IMR-90 (cell line): ENCODE measurements around the gene RPL6. TPM values are rescaled to one million over a fixed set of nuclear protein-coding genes. Genes with fewer than 3 reads are reported as not detected.

Source experiments
- ATAC-seq: fragments of 200-7000 bp; cut with Tn5 transposase; 2 replicates; pipeline ENCODE4 v1.9.1; 2020; ENCODE audit warnings: low read depth, mild to moderate bottlenecking, moderate library complexity
- BruUV-seq: library from RNA; stranded (reverse); fragments of 400-500 nt; replicated peaks from 2 replicates; lab custom pipeline; 2021; lab: Mats Ljungman, UMichigan
- CTCF ChIA-PET: fragments of 300-600 bp; formaldehyde crosslinking; extraction: SDS; loops from one replicate; lab custom pipeline; 2021; ENCODE audit warnings: antibody characterized with exemption; lab: Yijun Ruan, JAX
- POLR2A ChIA-PET: fragments of 300-600 bp; sonication (Branson Sonifier 250); formaldehyde crosslinking; loops from one replicate; lab custom pipeline; 2022; ENCODE audit warnings: antibody characterized with exemption; ENCODE audit not compliant: unreplicated experiment; lab: Charles Lee
- DNase-seq: peaks from one replicate; pipeline ENCODE4 v3.0.0; 2013
- H2AFZ ChIP-seq: replicated peaks from 2 replicates; pipeline ENCODE3; 2013; ENCODE audit warnings: low read length, mild to moderate bottlenecking; ENCODE audit not compliant: poor library complexity
- H2AK5ac ChIP-seq: 2 replicates; pipeline ENCODE4 v1.6.1; 2013; ENCODE audit warnings: low read depth, low read length, inconsistent platforms
- H2AK9ac ChIP-seq: replicated peaks from 2 replicates; pipeline ENCODE3; 2013; ENCODE audit warnings: mild to moderate bottlenecking, low read depth, low read length, moderate library complexity; ENCODE audit not compliant: poor library complexity
- H2BK120ac ChIP-seq: 2 replicates; pipeline ENCODE4 v1.6.1; 2013; ENCODE audit warnings: low read depth, low read length, inconsistent platforms
- H2BK15ac ChIP-seq: 3 replicates; pipeline ENCODE4 v1.6.1; 2013; ENCODE audit warnings: low read depth, low read length, inconsistent platforms
- H2BK20ac ChIP-seq: 2 replicates; pipeline ENCODE4 v1.6.1; 2013; ENCODE audit warnings: low read depth, mild to moderate bottlenecking, inconsistent platforms, low read length, moderate library complexity
- H2BK5ac ChIP-seq: 2 replicates; pipeline ENCODE4 v1.6.1; 2013; ENCODE audit warnings: mild to moderate bottlenecking, low read depth, low read length, inconsistent platforms; ENCODE audit not compliant: poor library complexity, severe bottlenecking
- H3K14ac ChIP-seq: replicated peaks from 2 replicates; pipeline ENCODE4 v1.6.1; 2013; ENCODE audit warnings: low read depth, low read length, inconsistent platforms
- H3K18ac ChIP-seq: 2 replicates; pipeline ENCODE4 v1.6.1; 2013; ENCODE audit warnings: low read depth, low read length, control low read depth
- H3K23ac ChIP-seq: 2 replicates; pipeline ENCODE4 v1.6.1; 2013; ENCODE audit warnings: low read depth, low read length, inconsistent platforms
- H3K27ac ChIP-seq: 2 replicates; pipeline ENCODE4 v1.5.1; 2013; ENCODE audit warnings: mild to moderate bottlenecking, control low read depth, low read length; ENCODE audit not compliant: insufficient read depth
- H3K27me3 ChIP-seq: 2 replicates; pipeline ENCODE4 v1.6.1; 2013; ENCODE audit warnings: low read length; ENCODE audit not compliant: control insufficient read depth, insufficient read depth
- H3K36me3 ChIP-seq: 2 replicates; pipeline ENCODE4 v1.6.1; 2013; ENCODE audit warnings: low read length, mixed read lengths; ENCODE audit not compliant: control insufficient read depth, insufficient read depth
- H3K4ac ChIP-seq: 2 replicates; pipeline ENCODE4 v1.6.1; 2013; ENCODE audit warnings: low read depth, low read length, inconsistent platforms
- H3K4me1 ChIP-seq: 2 replicates; pipeline ENCODE4 v1.6.1; 2013; ENCODE audit warnings: low read length, mixed read lengths; ENCODE audit not compliant: control insufficient read depth, insufficient read depth
- H3K4me2 ChIP-seq: 2 replicates; pipeline ENCODE4 v1.6.1; 2013; ENCODE audit warnings: low read depth, mild to moderate bottlenecking, control low read depth, low read length, moderate library complexity
- H3K4me3 ChIP-seq: 2 replicates; pipeline ENCODE4 v1.5.1; 2013; ENCODE audit warnings: low read depth, mild to moderate bottlenecking, control low read depth, low read length, moderate library complexity; ENCODE audit not compliant: insufficient read depth
- H3K56ac ChIP-seq: 2 replicates; pipeline ENCODE4 v1.6.1; 2013; ENCODE audit warnings: low read length, inconsistent platforms; ENCODE audit not compliant: insufficient read depth; ENCODE audit errors: extremely low read depth
- H3K79me1 ChIP-seq, 2 experiments: 2 replicates each; pipeline ENCODE4 v1.6.1; 2013; ENCODE audit warnings: low read length in 2 of 2, inconsistent platforms in 1 of 2, low read depth in 1 of 2
- H3K9ac ChIP-seq: 2 replicates; pipeline ENCODE4 v1.6.1; 2013; ENCODE audit warnings: low read depth, low read length, control low read depth
- H3K9me1 ChIP-seq: 2 replicates; pipeline ENCODE4 v1.6.1; 2013; ENCODE audit warnings: low read length, inconsistent platforms; ENCODE audit not compliant: insufficient read depth
- H3K9me3 ChIP-seq: 2 replicates; pipeline ENCODE4 v1.6.1; 2013; ENCODE audit warnings: low read length; ENCODE audit not compliant: control insufficient read depth, insufficient read depth
- H4K20me1 ChIP-seq: 2 replicates; pipeline ENCODE4 v1.6.1; 2013; ENCODE audit warnings: low read length, inconsistent platforms; ENCODE audit not compliant: insufficient read depth
- H4K5ac ChIP-seq: 2 replicates; pipeline ENCODE4 v1.6.1; 2013; ENCODE audit warnings: mild to moderate bottlenecking, low read depth, low read length, control low read depth
- H4K8ac ChIP-seq, 2 experiments: 2 replicates each; pipeline ENCODE4 v1.6.1; 2013; ENCODE audit warnings: low read depth in 2 of 2, low read length in 2 of 2, control low read depth in 1 of 2, inconsistent platforms in 1 of 2
- H4K91ac ChIP-seq: 2 replicates; pipeline ENCODE4 v1.6.1; 2013; ENCODE audit warnings: low read depth, low read length, inconsistent platforms; ENCODE audit not compliant: insufficient read depth
- CEBPB ChIP-seq: IDR thresholded peaks from 2 replicates; pipeline ENCODE4 v1.6.1; 2012; ENCODE audit warnings: low read depth, low read length, improper control_type of control experiment
- ELK1 ChIP-seq: fragments of 150-350 bp; IDR thresholded peaks from 2 replicates; pipeline ENCODE4 v1.6.1; 2016; ENCODE audit warnings: low read depth, mild to moderate bottlenecking, low read length, moderate library complexity, borderline replicate concordance
- MAZ ChIP-seq: IDR thresholded peaks from 2 replicates; pipeline ENCODE4 v1.6.1; 2012; ENCODE audit warnings: low read depth, mild to moderate bottlenecking, low read length, improper control_type of control experiment, moderate library complexity, borderline replicate concordance
- MXI1 ChIP-seq: IDR thresholded peaks from 2 replicates; pipeline ENCODE4 v1.6.1; 2012; ENCODE audit warnings: low read depth, mild to moderate bottlenecking, low read length, moderate library complexity, borderline replicate concordance
- RCOR1 ChIP-seq: IDR thresholded peaks from 2 replicates; pipeline ENCODE4 v1.6.1; 2012; ENCODE audit warnings: mild to moderate bottlenecking, low read length, improper control_type of control experiment; ENCODE audit not compliant: insufficient replicate concordance
- SMC3 ChIP-seq: fragments of 150-350 bp; IDR thresholded peaks from 2 replicates; pipeline ENCODE4 v1.6.1; 2016; ENCODE audit warnings: low read depth, mild to moderate bottlenecking, antibody characterized with exemption, low read length, moderate library complexity
- WGBS, 2 experiments: methylation state at CpG; one replicate each; pipeline versions ENCODE4 v1.1.5 to v1.1.7; 2013; ENCODE audit warnings: missing lambda C conversion rate in 2 of 2; ENCODE audit not compliant: insufficient read length in 1 of 2; ENCODE audit errors: extremely low coverage in 2 of 2; 5-methylcytosine and 5-hydroxymethylcytosine counted together
- dilution Hi-C: fragments of 300-500 bp; cut with HindIII; formaldehyde crosslinking; loops from one replicate; pipeline ENCODE4 v1.14.3; 2018; ENCODE audit warnings: low sequenced_read_pairs; ENCODE audit not compliant: unreplicated experiment
- in situ Hi-C: fragments of 300-500 bp; cut with MboI; formaldehyde crosslinking; loops from 3 replicates; pipeline ENCODE4 v1.14.3; 2019; ENCODE audit warnings: low sequenced_read_pairs, inconsistent platforms, mixed read lengths
- intact Hi-C: fragments of 100-400 bp; cut with micrococcal nuclease; formaldehyde crosslinking; loops from 2 replicates; pipeline ENCODE4 v1.10.0; 2022
- polyA plus RNA-seq, 3 experiments: library from polyadenylated mRNA; depleted of rRNA; stranded (reverse); fragments of >200 nt; gene quantifications; 2 replicates each; pipeline ENCODE4 v1.2.3, GENCODE V29; 2012; ENCODE audit warnings: low replicate concordance in 1 of 3
- total RNA-seq: library from RNA; depleted of rRNA; stranded (reverse); fragments of >200 nt; gene quantifications from 2 replicates; pipeline ENCODE4 v1.2.3, GENCODE V29; 2012

RPL6 gene
- total and polyA plus RNA-seq, 2 of the 4 experiments (the other 2 are of a cell fraction), result 1,317 to 1,694 TPM

GRCh38 chr12:112409906-112410244, 470 bp upstream of the RPL6 start:
- Histone ChIP-seq H3K79me1 (peaks cover 16 to 31% of the 10 kb centered on the region in 2 experiments), H3K36me3 (peaks cover 24% of the 10 kb centered on the region), H2AFZ (peak overlapping the region; percentile 85), H3K56ac (no peak overlapping the region), H3K4ac (no peak overlapping the region), H2BK5ac (no peak overlapping the region), H2BK20ac (no peak overlapping the region), H3K27ac (no peak overlapping the region), H3K23ac (no peak overlapping the region), H2BK15ac (no peak overlapping the region), H2AK9ac (no peak overlapping the region), H3K9me1 (no peaks in the 10 kb centered on the region; the same call in 1 of the 2 replicates), H2AK5ac (no peak overlapping the region), H3K27me3 (no peaks in the 10 kb centered on the region), H4K20me1 (peaks cover 30% of the 10 kb centered on the region), H3K4me3 (no peak overlapping the region), H3K9ac (no peak overlapping the region), H3K4me2 (no peak overlapping the region), H4K8ac (peak overlapping the region; percentile 72 to 90; a peak in 3 of 4 replicates), H2BK120ac (no peak overlapping the region), H3K18ac (no peak overlapping the region), H4K91ac (no peak overlapping the region), H3K4me1 (no peaks in the 10 kb centered on the region; the same call in 1 of the 2 replicates), H3K14ac (no peak overlapping the region), H3K9me3 (no peaks in the 10 kb centered on the region), H4K5ac (no peak overlapping the region)
- intact Hi-C loops (no loop called here), dilution Hi-C loops (no loop called here), in situ Hi-C loops (no loop called here)
- DNase-seq, result no peak
- POLR2A ChIA-PET, result no interaction called here
- no peak for ATAC-seq
- WGBS, 2 experiments, result 92% methylated on average over 5 of the region's 14 CpGs; no CpG with 5 or more reads in 1 of the 2 experiments
- BruUV-seq, result no TSS peak
- CTCF ChIA-PET, result no interaction called here
- TF ChIP-seq RCOR1, result no peak
- no peak for TF ChIP-seq MAZ
- no peak for TF ChIP-seq SMC3
- no peak for TF ChIP-seq CEBPB
- TF ChIP-seq MXI1, result no peak
- TF ChIP-seq ELK1, result no peak
